IMR-90 (cell line): Measurements from ENCODE around the gene LAMB3. TPM values are rescaled to one million over a fixed set of nuclear protein-coding genes. Genes with fewer than 3 reads are reported as not detected.

Source experiments
- ATAC-seq: fragments of 200-7000 bp; cut with Tn5 transposase; 2 replicates; pipeline ENCODE4 v1.9.1; 2020; ENCODE audit warnings: low read depth, mild to moderate bottlenecking, moderate library complexity
- BruUV-seq: library from RNA; stranded (reverse); fragments of 400-500 nt; replicated peaks from 2 replicates; lab custom pipeline; 2021; lab: Mats Ljungman, UMichigan
- CTCF ChIA-PET: fragments of 300-600 bp; formaldehyde crosslinking; extraction: SDS; loops from one replicate; lab custom pipeline; 2021; ENCODE audit warnings: antibody characterized with exemption; lab: Yijun Ruan, JAX
- POLR2A ChIA-PET: fragments of 300-600 bp; sonication (Branson Sonifier 250); formaldehyde crosslinking; loops from one replicate; lab custom pipeline; 2022; ENCODE audit warnings: antibody characterized with exemption; ENCODE audit not compliant: unreplicated experiment; lab: Charles Lee
- DNase-seq: peaks from one replicate; pipeline ENCODE4 v3.0.0; 2013
- H2AFZ ChIP-seq: replicated peaks from 2 replicates; pipeline ENCODE3; 2013; ENCODE audit warnings: low read length, mild to moderate bottlenecking; ENCODE audit not compliant: poor library complexity
- H2AK5ac ChIP-seq: 2 replicates; pipeline ENCODE4 v1.6.1; 2013; ENCODE audit warnings: low read depth, low read length, inconsistent platforms
- H2AK9ac ChIP-seq: replicated peaks from 2 replicates; pipeline ENCODE3; 2013; ENCODE audit warnings: mild to moderate bottlenecking, low read depth, low read length, moderate library complexity; ENCODE audit not compliant: poor library complexity
- H2BK120ac ChIP-seq: 2 replicates; pipeline ENCODE4 v1.6.1; 2013; ENCODE audit warnings: low read depth, low read length, inconsistent platforms
- H2BK15ac ChIP-seq: 3 replicates; pipeline ENCODE4 v1.6.1; 2013; ENCODE audit warnings: low read depth, low read length, inconsistent platforms
- H2BK20ac ChIP-seq: 2 replicates; pipeline ENCODE4 v1.6.1; 2013; ENCODE audit warnings: low read depth, mild to moderate bottlenecking, inconsistent platforms, low read length, moderate library complexity
- H2BK5ac ChIP-seq: 2 replicates; pipeline ENCODE4 v1.6.1; 2013; ENCODE audit warnings: mild to moderate bottlenecking, low read depth, low read length, inconsistent platforms; ENCODE audit not compliant: poor library complexity, severe bottlenecking
- H3K14ac ChIP-seq: replicated peaks from 2 replicates; pipeline ENCODE4 v1.6.1; 2013; ENCODE audit warnings: low read depth, low read length, inconsistent platforms
- H3K18ac ChIP-seq: 2 replicates; pipeline ENCODE4 v1.6.1; 2013; ENCODE audit warnings: low read depth, low read length, control low read depth
- H3K23ac ChIP-seq: 2 replicates; pipeline ENCODE4 v1.6.1; 2013; ENCODE audit warnings: low read depth, low read length, inconsistent platforms
- H3K27ac ChIP-seq: 2 replicates; pipeline ENCODE4 v1.5.1; 2013; ENCODE audit warnings: mild to moderate bottlenecking, control low read depth, low read length; ENCODE audit not compliant: insufficient read depth
- H3K27me3 ChIP-seq: 2 replicates; pipeline ENCODE4 v1.6.1; 2013; ENCODE audit warnings: low read length; ENCODE audit not compliant: control insufficient read depth, insufficient read depth
- H3K36me3 ChIP-seq: 2 replicates; pipeline ENCODE4 v1.6.1; 2013; ENCODE audit warnings: low read length, mixed read lengths; ENCODE audit not compliant: control insufficient read depth, insufficient read depth
- H3K4ac ChIP-seq: 2 replicates; pipeline ENCODE4 v1.6.1; 2013; ENCODE audit warnings: low read depth, low read length, inconsistent platforms
- H3K4me1 ChIP-seq: 2 replicates; pipeline ENCODE4 v1.6.1; 2013; ENCODE audit warnings: low read length, mixed read lengths; ENCODE audit not compliant: control insufficient read depth, insufficient read depth
- H3K4me2 ChIP-seq: 2 replicates; pipeline ENCODE4 v1.6.1; 2013; ENCODE audit warnings: low read depth, mild to moderate bottlenecking, control low read depth, low read length, moderate library complexity
- H3K4me3 ChIP-seq: 2 replicates; pipeline ENCODE4 v1.5.1; 2013; ENCODE audit warnings: low read depth, mild to moderate bottlenecking, control low read depth, low read length, moderate library complexity; ENCODE audit not compliant: insufficient read depth
- H3K56ac ChIP-seq: 2 replicates; pipeline ENCODE4 v1.6.1; 2013; ENCODE audit warnings: low read length, inconsistent platforms; ENCODE audit not compliant: insufficient read depth; ENCODE audit errors: extremely low read depth
- H3K79me1 ChIP-seq, 2 experiments: 2 replicates each; pipeline ENCODE4 v1.6.1; 2013; ENCODE audit warnings: low read length in 2 of 2, inconsistent platforms in 1 of 2, low read depth in 1 of 2
- H3K9ac ChIP-seq: 2 replicates; pipeline ENCODE4 v1.6.1; 2013; ENCODE audit warnings: low read depth, low read length, control low read depth
- H3K9me1 ChIP-seq: 2 replicates; pipeline ENCODE4 v1.6.1; 2013; ENCODE audit warnings: low read length, inconsistent platforms; ENCODE audit not compliant: insufficient read depth
- H3K9me3 ChIP-seq: 2 replicates; pipeline ENCODE4 v1.6.1; 2013; ENCODE audit warnings: low read length; ENCODE audit not compliant: control insufficient read depth, insufficient read depth
- H4K20me1 ChIP-seq: 2 replicates; pipeline ENCODE4 v1.6.1; 2013; ENCODE audit warnings: low read length, inconsistent platforms; ENCODE audit not compliant: insufficient read depth
- H4K5ac ChIP-seq: 2 replicates; pipeline ENCODE4 v1.6.1; 2013; ENCODE audit warnings: mild to moderate bottlenecking, low read depth, low read length, control low read depth
- H4K8ac ChIP-seq, 2 experiments: 2 replicates each; pipeline ENCODE4 v1.6.1; 2013; ENCODE audit warnings: low read depth in 2 of 2, low read length in 2 of 2, control low read depth in 1 of 2, inconsistent platforms in 1 of 2
- H4K91ac ChIP-seq: 2 replicates; pipeline ENCODE4 v1.6.1; 2013; ENCODE audit warnings: low read depth, low read length, inconsistent platforms; ENCODE audit not compliant: insufficient read depth
- BHLHE40 ChIP-seq: fragments of 150-350 bp; IDR thresholded peaks from 2 replicates; pipeline ENCODE4 v1.6.1; 2016; ENCODE audit warnings: mild to moderate bottlenecking, low read depth, low read length
- CEBPB ChIP-seq: IDR thresholded peaks from 2 replicates; pipeline ENCODE4 v1.6.1; 2012; ENCODE audit warnings: low read depth, low read length, improper control_type of control experiment
- CHD1 ChIP-seq: IDR thresholded peaks from 2 replicates; pipeline ENCODE4 v1.6.1; 2012; ENCODE audit warnings: low read depth, low read length, improper control_type of control experiment
- MAZ ChIP-seq: IDR thresholded peaks from 2 replicates; pipeline ENCODE4 v1.6.1; 2012; ENCODE audit warnings: low read depth, mild to moderate bottlenecking, low read length, improper control_type of control experiment, moderate library complexity, borderline replicate concordance
- MXI1 ChIP-seq: IDR thresholded peaks from 2 replicates; pipeline ENCODE4 v1.6.1; 2012; ENCODE audit warnings: low read depth, mild to moderate bottlenecking, low read length, moderate library complexity, borderline replicate concordance
- NFE2L2 ChIP-seq: fragments of 150-350 bp; IDR thresholded peaks from 2 replicates; pipeline ENCODE4 v1.6.1; 2016; ENCODE audit warnings: low read depth, mild to moderate bottlenecking, low read length
- POLR2A ChIP-seq: IDR thresholded peaks from 2 replicates; pipeline ENCODE4 v1.6.1; 2012; ENCODE audit warnings: mild to moderate bottlenecking, low read depth, low read length
- RAD21 ChIP-seq: IDR thresholded peaks from 2 replicates; pipeline ENCODE4 v1.6.1; 2012; ENCODE audit warnings: low read length, improper control_type of control experiment
- USF2 ChIP-seq: fragments of 150-350 bp; IDR thresholded peaks from 2 replicates; pipeline ENCODE4 v1.6.1; 2017; ENCODE audit warnings: mild to moderate bottlenecking, antibody characterized with exemption, low read length, low read depth
- WGBS, 2 experiments: methylation state at CpG; one replicate each; pipeline versions ENCODE4 v1.1.5 to v1.1.7; 2013; ENCODE audit warnings: missing lambda C conversion rate in 2 of 2; ENCODE audit not compliant: insufficient read length in 1 of 2; ENCODE audit errors: extremely low coverage in 2 of 2; 5-methylcytosine and 5-hydroxymethylcytosine counted together
- dilution Hi-C: fragments of 300-500 bp; cut with HindIII; formaldehyde crosslinking; loops from one replicate; pipeline ENCODE4 v1.14.3; 2018; ENCODE audit warnings: low sequenced_read_pairs; ENCODE audit not compliant: unreplicated experiment
- in situ Hi-C: fragments of 300-500 bp; cut with MboI; formaldehyde crosslinking; loops from 3 replicates; pipeline ENCODE4 v1.14.3; 2019; ENCODE audit warnings: low sequenced_read_pairs, inconsistent platforms, mixed read lengths
- intact Hi-C: fragments of 100-400 bp; cut with micrococcal nuclease; formaldehyde crosslinking; loops from 2 replicates; pipeline ENCODE4 v1.10.0; 2022
- polyA plus RNA-seq, 3 experiments: library from polyadenylated mRNA; depleted of rRNA; stranded (reverse); fragments of >200 nt; gene quantifications; 2 replicates each; pipeline ENCODE4 v1.2.3, GENCODE V29; 2012; ENCODE audit warnings: low replicate concordance in 1 of 3
- total RNA-seq: library from RNA; depleted of rRNA; stranded (reverse); fragments of >200 nt; gene quantifications from 2 replicates; pipeline ENCODE4 v1.2.3, GENCODE V29; 2012
- TF ChIP-seq, protein P1 (sequence below): conservative IDR thresholded peaks from 2 replicates; pipeline ENCODE4 v1.5.1; 2012; ENCODE audit warnings: mild to moderate bottlenecking, low read depth, low read length, improper control_type of control experiment

The LAMB3 gene
- total and polyA plus RNA-seq, 2 of the 4 experiments (the other 2 are of a cell fraction): 0.72 to 2.1 TPM

- no peaks in the 10 kb centered on the region for H3K9me3 ChIP-seq
- H4K91ac ChIP-seq: no peak overlapping the region
- no peak overlapping the region for H2BK120ac ChIP-seq
- no peak overlapping the region for H2BK20ac ChIP-seq
- no peak overlapping the region for H3K56ac ChIP-seq
- H3K14ac ChIP-seq: no peak overlapping the region
- H4K20me1 ChIP-seq: no peaks in the 10 kb centered on the region
- no peak overlapping the region for H2BK5ac ChIP-seq
- H3K4ac ChIP-seq: no peak overlapping the region
- no peak overlapping the region for H2AFZ ChIP-seq
- ChIA-PET CTCF (no interaction called here), POLR2A (no interaction called here)
- ATAC-seq: no peak
- no peak overlapping the region for H4K8ac ChIP-seq
- no peak overlapping the region for H2BK15ac ChIP-seq
- H2AK9ac ChIP-seq: no peak overlapping the region
- WGBS, 2 experiments: 62% methylated on average over 3 of the region's 9 CpGs; no CpG with 5 or more reads in 1 of the 2 experiments
- no peak for DNase-seq
- no peaks in the 10 kb centered on the region for H3K4me1 ChIP-seq
- H3K27me3 ChIP-seq: no peaks in the 10 kb centered on the region; the same call in 1 of the 2 replicates
- H4K5ac ChIP-seq: no peak overlapping the region
- intact Hi-C loops (no loop called here), in situ Hi-C loops (no loop called here), dilution Hi-C loops (no loop called here)
- no peaks in the 10 kb centered on the region for H3K36me3 ChIP-seq
- no peak overlapping the region for H3K4me3 ChIP-seq
- TF ChIP-seq MXI1 (no peak), CHD1 (no peak), USF2 (no peak), POLR2A (no peak), NFE2L2 (no peak), MAZ (no peak), RAD21 (no peak), CEBPB (no peak), BHLHE40 (no peak)
- TF ChIP-seq, protein P1, sequence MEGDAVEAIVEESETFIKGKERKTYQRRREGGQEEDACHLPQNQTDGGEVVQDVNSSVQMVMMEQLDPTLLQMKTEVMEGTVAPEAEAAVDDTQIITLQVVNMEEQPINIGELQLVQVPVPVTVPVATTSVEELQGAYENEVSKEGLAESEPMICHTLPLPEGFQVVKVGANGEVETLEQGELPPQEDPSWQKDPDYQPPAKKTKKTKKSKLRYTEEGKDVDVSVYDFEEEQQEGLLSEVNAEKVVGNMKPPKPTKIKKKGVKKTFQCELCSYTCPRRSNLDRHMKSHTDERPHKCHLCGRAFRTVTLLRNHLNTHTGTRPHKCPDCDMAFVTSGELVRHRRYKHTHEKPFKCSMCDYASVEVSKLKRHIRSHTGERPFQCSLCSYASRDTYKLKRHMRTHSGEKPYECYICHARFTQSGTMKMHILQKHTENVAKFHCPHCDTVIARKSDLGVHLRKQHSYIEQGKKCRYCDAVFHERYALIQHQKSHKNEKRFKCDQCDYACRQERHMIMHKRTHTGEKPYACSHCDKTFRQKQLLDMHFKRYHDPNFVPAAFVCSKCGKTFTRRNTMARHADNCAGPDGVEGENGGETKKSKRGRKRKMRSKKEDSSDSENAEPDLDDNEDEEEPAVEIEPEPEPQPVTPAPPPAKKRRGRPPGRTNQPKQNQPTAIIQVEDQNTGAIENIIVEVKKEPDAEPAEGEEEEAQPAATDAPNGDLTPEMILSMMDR: no peak
- H2AK5ac ChIP-seq: no peak overlapping the region
- H3K9ac ChIP-seq: no peak overlapping the region
- H3K27ac ChIP-seq: no peak overlapping the region
- no TSS peak for BruUV-seq
- no peak overlapping the region for H3K18ac ChIP-seq
- H3K9me1 ChIP-seq: no peaks in the 10 kb centered on the region; the same call in 1 of the 2 replicates
- no peak overlapping the region for H3K23ac ChIP-seq
- H3K4me2 ChIP-seq: no peak overlapping the region
- no peaks in the 10 kb centered on the region for H3K79me1 ChIP-seq
Observed at GRCh38 chr1:209595028-209595427, 57.2 kb downstream of the LAMB3 start.
